ENCODE data around the gene ELF5.

- TF ChIP-seq CTCF (conservative IDR thresholded peaks at IDR 0.05; ENCODE audit: low read depth, low read length) (no peak), EZH2 (IDR thresholded peaks at IDR 0.05; ENCODE audit: low read length, unreplicated experiment) (no peak), EZH2phosphoT487 (IDR thresholded peaks at IDR 0.05; ENCODE audit: borderline replicate concordance, low read length) (no peak)
Observed at GRCh38 chr11:34432822-34433221, 80.8 kb downstream of the ELF5 start.
